Epidermal melanocyte (primary cell): ENCODE results near the gene MGME1.
A peak's percentile ranks its signal among the peaks of the same experiment; 100 is the strongest.

Experiments used
- DNase-seq: peaks from one replicate; pipeline ENCODE4 v3.0.0; 2011; ENCODE audit warnings: low spot score; ENCODE audit not compliant: insufficient read length

MGME1 gene

GRCh38 chr20:17992224-17992637, 23.4 kb downstream of the MGME1 start:
- no peak for DNase-seq

- no peak for DNase-seq
Observed at GRCh38 chr20:17992847-17993513, 24.2 kb downstream of the MGME1 start.

GRCh38 chr20:17993546-17993945, 24.7 kb downstream of the MGME1 start:
- no peak for DNase-seq

- peak; percentile 42 for DNase-seq
Observed at GRCh38 chr20:17995967-17996819, 27.4 kb downstream of the MGME1 start.

GRCh38 chr20:17998446-17998845, 29.6 kb downstream of the MGME1 start:
- no peak for DNase-seq

GRCh38 chr20:17999566-17999965, 30.7 kb downstream of the MGME1 start:
- no peak for DNase-seq

- DNase-seq: peak; percentile 50
Observed at GRCh38 chr20:18001131-18001921, 32.5 kb downstream of the MGME1 start.

- DNase-seq: no peak
Observed at GRCh38 chr20:18003897-18004296, 35.1 kb downstream of the MGME1 start.

- DNase-seq: no peak
Observed at GRCh38 chr20:18004384-18005031, 35.7 kb downstream of the MGME1 start.

- no peak for DNase-seq
Observed at GRCh38 chr20:18005170-18005989, 36.6 kb downstream of the MGME1 start.

- DNase-seq: no peak
Observed at GRCh38 chr20:18005990-18006364, 37.2 kb downstream of the MGME1 start.

GRCh38 chr20:18006684-18007083, 37.9 kb downstream of the MGME1 start:
- DNase-seq: no peak

- no peak for DNase-seq
Observed at GRCh38 chr20:18007534-18008292, 38.9 kb downstream of the MGME1 start.

- DNase-seq: no peak
Observed at GRCh38 chr20:18009116-18009515, 40.3 kb downstream of the MGME1 start.

- DNase-seq: no peak
Observed at GRCh38 chr20:18011482-18011881, 42.7 kb downstream of the MGME1 start.

- DNase-seq: no peak
Observed at GRCh38 chr20:18011951-18012645, 43.3 kb downstream of the MGME1 start.

- no peak for DNase-seq
Observed at GRCh38 chr20:18012901-18013300, 44.1 kb downstream of the MGME1 start.

GRCh38 chr20:18014411-18014810, 45.6 kb downstream of the MGME1 start:
- no peak for DNase-seq

GRCh38 chr20:18016772-18017171, 48.0 kb downstream of the MGME1 start:
- no peak for DNase-seq
